KOPT-K1 (cell line): ENCODE data around the gene ADRM1.

Source experiments
- H3K27ac ChIP-seq: fragments of 200-600 bp; sonication (generic); 2 replicates; pipeline ENCODE4 v1.5.1; 2016; ENCODE audit warnings: antibody characterized with exemption, mild to moderate bottlenecking, low read depth, low read length; ENCODE audit not compliant: poor library complexity, severe bottlenecking
- H3K36me3 ChIP-seq: fragments of 200-600 bp; sonication (generic); 2 replicates; pipeline ENCODE4 v1.5.1; 2017; ENCODE audit warnings: antibody characterized with exemption, mild to moderate bottlenecking, low read length, moderate library complexity; ENCODE audit not compliant: insufficient read depth
- H3K9me3 ChIP-seq: fragments of 200-600 bp; sonication (generic); 2 replicates; pipeline ENCODE4 v1.5.1; 2017; ENCODE audit warnings: antibody characterized with exemption, low read length, mild to moderate bottlenecking; ENCODE audit not compliant: insufficient read depth, poor library complexity, severe bottlenecking

ADRM1 gene

DNA sequence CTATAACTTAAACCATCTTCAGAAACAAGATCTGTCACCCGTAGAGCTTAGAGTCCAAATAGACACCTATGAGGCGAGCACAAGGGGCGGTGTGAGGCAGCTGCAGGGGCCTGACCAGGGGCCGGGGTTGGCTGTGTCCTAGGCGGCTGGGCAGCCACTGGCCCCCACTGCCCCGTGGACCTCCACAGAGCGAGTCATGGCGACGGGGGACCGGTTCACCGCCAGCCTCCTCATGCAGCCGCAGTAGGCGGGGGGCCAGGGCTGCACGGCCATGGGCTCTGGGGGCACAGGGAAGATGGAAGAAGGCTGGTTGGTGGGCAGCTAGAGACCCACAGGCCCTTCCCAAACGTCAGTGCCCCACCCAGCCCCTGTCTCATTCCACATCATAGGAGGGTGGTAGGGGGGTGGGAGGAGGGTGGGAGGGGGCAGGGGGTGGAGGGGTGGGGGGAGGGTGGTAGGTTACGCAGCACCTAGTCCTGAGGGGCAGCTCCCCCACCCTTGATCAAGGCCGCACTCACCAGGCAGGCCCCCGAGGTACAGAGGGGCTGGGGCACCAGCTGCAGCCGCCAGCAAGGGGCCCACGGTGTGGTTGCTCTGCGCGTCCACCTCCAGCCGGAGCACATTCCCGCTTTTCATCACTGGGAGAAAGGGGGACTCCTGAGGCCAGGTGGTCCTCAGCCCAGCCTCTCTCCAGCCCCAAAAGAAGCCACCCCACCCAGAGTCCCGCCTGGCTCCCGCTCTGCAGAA is 6.6 kb downstream of the ADRM1 start:
- Histone ChIP-seq H3K36me3 (peaks cover 49% of the 10 kb centered on the region), H3K27ac (no peak overlapping the region), H3K9me3 (no peaks in the 10 kb centered on the region)

DNA sequence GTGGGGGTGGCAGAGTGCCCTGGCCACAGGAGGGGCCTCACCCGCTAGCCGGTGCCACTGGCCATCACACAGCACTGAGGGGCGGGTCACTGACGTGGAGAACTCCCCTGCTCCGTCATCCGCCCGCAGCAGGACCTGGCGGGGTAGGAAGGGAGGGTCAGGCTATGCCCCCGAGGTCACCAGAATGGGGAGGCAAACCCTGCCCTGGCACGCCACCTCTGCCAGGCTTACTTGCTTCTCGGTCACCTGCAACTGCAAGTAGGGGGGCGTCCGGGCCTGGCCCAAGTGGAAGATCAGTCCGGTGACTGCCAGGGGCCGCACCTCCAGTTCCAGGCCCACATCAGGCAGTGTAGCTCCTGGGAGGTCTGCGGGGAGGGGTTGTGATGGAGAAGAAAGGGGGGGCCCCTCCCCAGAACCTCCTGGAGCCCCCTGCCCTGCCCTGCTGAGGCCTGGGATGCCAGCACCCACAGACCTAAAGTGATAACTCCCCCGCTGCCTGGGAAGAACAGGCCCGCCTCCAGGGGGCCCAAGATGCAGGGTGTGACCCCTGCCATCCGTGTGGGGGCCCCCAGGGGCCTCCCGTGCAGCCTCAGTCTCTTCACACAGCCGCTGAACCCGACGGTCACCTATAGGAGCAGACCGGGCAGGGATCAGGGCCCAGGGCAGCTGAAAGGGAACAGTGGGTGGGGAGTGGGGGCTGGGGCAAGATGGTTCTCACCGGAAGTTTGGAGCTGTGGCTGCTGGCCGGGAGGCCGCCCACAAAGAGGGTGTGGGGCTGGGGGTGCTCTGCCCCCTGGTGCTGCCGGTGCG is 7.4 kb downstream of the ADRM1 start:
- Histone ChIP-seq H3K9me3 (no peaks in the 10 kb centered on the region), H3K36me3 (peaks cover 42% of the 10 kb centered on the region), H3K27ac (no peak overlapping the region)

DNA sequence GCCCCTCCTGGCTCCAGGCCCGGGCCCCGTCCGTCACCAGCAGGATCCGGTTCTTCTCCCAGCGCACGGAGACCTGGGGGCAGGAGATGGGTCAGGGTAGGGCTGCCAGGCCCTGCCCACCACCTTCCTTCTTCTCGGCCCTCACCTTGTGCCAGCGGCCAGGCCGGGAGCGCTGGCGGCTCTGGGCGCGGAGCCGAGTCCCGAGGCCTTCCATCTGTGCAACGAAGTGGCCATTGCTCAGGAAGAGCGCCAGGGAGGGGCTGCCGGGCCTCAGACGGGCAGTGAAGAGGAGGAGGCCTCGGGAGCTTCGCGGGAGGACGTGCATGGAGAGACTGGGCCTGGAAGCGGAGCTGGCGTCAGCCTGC is 7.9 kb downstream of the ADRM1 start:
- Histone ChIP-seq H3K9me3 (no peaks in the 10 kb centered on the region), H3K27ac (no peak overlapping the region), H3K36me3 (peaks cover 36% of the 10 kb centered on the region)

DNA sequence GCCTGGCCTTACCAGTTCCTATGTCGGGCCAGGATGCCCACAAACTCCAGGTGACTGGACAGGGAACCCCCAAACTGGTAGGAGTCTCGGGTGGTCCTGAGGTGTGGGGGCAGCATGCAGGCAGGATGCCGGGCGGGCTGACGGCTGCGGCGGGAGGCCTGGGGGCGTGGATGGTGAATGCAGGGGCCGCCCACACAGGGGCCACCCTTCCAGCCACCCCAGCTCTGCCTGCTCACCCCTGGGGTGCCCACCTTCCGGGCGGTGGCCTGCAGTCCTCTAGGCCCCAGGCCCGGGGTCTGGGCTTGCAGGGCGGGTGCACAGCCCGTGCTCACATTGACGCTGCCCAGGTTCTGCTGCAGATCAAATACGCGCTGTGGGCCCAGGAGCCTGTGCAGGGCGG is 8.4 kb downstream of the ADRM1 start:
- Histone ChIP-seq H3K36me3 (peaks cover 32% of the 10 kb centered on the region), H3K27ac (no peak overlapping the region), H3K9me3 (no peaks in the 10 kb centered on the region)

DNA sequence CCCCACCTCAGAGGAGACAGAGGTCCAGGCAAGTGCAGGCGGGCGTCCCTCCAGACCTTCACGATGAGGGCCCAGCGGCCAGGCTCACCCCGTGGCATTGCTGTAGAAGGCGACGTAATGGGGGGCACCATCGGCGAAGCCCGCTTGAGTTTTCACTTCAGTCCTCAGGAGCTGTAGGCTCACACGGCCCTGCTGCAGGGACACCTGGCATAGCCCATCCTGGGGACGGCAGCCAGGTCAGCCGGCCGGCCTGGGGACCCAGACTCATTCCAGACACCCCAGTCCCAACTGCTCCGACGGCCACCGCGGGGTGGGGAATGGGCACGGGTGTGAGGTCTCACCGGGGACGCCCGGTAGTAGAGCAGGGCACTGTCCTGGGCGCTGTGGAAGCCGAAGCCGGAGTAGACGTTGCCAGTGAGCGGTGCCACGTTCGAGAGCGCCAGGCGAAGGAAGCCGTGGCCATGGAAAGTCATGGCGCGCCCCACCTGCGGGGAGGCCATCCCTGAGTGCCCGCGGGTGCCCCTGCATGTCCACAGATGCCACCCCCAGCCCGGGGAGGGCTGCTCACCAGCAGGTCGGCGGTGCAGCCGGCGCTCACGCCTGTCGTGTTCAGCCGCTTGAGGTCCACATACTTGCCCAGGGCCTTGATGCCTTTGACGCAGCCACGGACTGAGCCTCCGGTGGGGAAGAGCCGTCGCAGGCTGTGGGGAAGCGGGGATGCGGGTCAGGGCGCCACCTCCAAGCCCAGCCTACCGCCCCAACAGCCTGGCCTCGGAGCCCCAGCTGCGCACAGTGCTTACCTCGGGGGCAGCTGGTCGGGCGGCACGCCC is 9.2 kb downstream of the ADRM1 start:
- Histone ChIP-seq H3K36me3 (peaks cover 23% of the 10 kb centered on the region), H3K27ac (no peak overlapping the region), H3K9me3 (no peaks in the 10 kb centered on the region)

DNA sequence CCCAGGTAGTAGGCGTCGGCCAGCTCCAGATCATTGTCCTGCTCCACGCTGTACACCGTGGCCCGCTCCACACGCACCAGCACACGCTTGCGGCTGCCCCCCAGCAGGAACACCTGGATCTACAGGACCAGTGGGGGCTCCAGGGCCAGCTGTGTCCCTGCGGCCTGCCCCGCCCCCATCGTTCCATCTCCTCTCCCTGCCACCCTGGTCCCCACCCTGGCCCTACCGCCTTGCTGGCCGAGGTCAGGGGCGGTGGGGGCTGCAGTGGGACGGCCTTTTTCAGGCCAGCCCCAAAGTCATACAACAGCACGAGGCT is 9.8 kb downstream of the ADRM1 start:
- no peaks in the 10 kb centered on the region for H3K9me3 ChIP-seq
- no peak overlapping the region for H3K27ac ChIP-seq
- peaks cover 17% of the 10 kb centered on the region for H3K36me3 ChIP-seq

DNA sequence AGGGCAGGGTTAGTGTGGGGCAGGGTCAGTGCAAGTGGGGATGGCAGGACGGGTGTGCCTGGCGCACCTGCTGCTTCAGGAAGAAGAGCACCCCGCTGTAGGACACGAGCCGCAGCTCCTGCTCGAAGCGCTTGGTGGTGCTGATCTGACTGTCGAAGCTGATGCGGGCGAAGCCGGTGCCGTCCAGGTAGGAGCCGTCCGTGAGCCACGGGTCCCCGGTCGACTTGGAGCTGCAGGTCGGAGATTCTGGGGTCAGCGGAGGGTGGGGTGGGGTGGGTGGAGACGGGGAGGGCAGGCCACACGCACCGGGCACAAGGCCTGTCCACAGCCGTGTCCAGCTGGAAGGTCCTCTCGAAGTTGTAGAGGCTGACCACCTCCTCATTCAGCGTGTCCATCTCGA is 10.2 kb downstream of the ADRM1 start:
- H3K27ac ChIP-seq: no peak overlapping the region
- H3K9me3 ChIP-seq: no peaks in the 10 kb centered on the region
- H3K36me3 ChIP-seq: peaks cover 13% of the 10 kb centered on the region

DNA sequence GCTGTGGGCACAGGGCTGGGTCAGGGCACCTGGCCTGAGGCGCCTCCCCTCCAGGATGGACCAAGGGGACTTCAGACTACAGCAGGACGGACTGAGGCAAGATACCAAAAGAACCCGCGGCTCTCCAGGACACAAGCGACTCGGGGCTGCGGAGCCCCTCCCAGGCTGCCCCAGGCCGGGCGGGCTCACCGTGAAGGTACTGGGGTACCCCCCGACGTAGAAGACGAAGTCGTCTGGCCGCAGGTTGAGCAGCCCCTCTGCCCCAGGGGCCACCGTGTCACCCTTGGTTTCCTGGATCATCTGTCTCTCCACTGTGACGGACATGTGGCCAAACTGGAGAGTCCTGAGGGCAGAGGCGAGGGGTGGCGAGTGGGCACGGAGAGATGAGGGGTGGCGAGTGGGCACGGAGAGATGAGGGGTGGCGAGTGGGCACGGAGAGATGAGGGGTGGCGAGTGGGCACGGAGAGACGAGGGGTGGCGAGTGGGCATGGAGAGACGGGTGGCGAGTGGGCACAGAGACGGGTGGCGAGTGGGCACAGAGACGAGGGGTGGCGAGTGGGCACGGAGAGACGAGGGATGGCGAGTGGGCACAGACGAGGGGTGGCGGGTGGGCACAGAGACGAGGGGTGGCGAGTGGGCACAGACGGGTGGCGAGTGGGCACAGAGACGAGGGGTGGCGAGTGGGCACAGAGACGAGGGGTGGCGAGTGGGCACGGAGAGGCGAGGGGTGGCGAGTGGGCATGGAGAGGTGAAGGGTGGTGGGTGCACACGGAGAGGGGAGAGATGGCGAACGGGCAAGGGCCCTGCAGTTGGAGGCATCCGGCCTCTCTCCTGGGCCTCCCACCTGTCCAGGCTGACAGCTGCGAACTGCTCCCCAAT is 10.9 kb downstream of the ADRM1 start:
- no peak overlapping the region for H3K27ac ChIP-seq
- no peaks in the 10 kb centered on the region for H3K9me3 ChIP-seq
- H3K36me3 ChIP-seq: peaks cover 6% of the 10 kb centered on the region; the same call in 1 of the 2 replicates

DNA sequence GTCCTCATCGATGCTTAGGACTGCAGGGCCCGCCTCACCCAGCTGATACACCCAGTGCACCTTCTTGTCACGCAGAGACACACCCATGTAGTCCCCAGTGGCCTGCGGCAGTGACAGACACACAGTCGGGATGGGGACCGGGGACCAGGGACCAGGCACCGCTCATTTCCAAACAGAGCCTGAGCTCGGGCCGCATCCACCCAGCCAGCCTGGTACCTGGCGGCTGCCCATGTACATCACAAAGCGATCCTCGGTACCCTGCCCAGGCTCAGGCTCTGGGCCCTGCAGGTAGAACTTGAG is 11.5 kb downstream of the ADRM1 start:
- Histone ChIP-seq H3K27ac (no peak overlapping the region), H3K36me3 (peaks cover under 1% of the 10 kb centered on the region; the same call in 1 of the 2 replicates), H3K9me3 (no peaks in the 10 kb centered on the region)

DNA sequence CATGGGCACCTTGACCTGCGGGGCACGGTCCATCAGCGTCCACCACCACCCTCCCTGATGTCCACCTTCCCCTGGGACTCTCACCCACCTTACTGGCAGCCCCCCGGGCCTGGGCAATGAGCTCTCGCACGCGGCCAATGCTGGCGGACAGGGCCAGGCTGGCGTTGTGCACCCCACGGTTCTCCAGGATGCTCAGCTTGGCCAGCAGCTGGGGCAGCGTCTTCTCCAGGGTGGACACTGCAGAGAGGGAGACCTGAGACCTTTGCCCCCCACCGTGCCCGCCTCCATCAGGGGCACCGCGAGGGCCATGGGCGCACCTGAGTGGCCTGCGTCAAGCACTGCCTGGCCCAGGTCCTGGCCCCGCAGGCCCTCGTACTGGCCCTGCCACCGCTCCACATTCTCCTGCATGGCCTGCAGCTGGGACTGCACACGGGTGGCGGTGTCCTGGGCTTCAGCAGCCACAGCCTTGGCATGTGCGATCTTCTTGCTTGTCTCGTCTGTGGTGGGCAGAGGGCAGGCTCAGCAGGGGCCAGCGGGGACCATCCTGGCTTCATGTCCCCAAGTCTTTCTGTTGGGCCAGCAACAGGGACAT is 12.0 kb downstream of the ADRM1 start:
- no peaks in the 10 kb centered on the region for H3K36me3 ChIP-seq
- no peak overlapping the region for H3K27ac ChIP-seq
- no peaks in the 10 kb centered on the region for H3K9me3 ChIP-seq

DNA sequence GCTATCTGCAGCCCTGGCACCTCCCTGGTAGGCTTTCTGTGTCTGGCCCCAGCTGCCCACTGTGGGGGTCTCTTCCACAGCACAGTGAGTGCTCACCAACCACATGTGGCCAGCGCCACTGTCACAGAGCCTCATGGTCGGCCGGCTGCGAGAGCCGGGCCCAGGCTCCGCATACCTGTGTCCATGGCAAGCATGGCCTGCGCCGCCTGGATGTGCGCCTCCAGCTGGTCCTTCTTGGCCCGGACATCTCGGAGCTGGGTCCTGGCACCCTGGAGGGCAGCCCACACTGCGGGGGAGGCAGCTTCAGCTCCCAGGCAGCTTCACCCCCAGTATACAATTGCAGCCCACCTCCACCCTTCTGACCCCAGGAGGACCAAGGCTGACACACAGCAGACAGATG is 13.0 kb downstream of the ADRM1 start:
- no peak overlapping the region for H3K27ac ChIP-seq
- H3K36me3 ChIP-seq: no peaks in the 10 kb centered on the region
- no peaks in the 10 kb centered on the region for H3K9me3 ChIP-seq

DNA sequence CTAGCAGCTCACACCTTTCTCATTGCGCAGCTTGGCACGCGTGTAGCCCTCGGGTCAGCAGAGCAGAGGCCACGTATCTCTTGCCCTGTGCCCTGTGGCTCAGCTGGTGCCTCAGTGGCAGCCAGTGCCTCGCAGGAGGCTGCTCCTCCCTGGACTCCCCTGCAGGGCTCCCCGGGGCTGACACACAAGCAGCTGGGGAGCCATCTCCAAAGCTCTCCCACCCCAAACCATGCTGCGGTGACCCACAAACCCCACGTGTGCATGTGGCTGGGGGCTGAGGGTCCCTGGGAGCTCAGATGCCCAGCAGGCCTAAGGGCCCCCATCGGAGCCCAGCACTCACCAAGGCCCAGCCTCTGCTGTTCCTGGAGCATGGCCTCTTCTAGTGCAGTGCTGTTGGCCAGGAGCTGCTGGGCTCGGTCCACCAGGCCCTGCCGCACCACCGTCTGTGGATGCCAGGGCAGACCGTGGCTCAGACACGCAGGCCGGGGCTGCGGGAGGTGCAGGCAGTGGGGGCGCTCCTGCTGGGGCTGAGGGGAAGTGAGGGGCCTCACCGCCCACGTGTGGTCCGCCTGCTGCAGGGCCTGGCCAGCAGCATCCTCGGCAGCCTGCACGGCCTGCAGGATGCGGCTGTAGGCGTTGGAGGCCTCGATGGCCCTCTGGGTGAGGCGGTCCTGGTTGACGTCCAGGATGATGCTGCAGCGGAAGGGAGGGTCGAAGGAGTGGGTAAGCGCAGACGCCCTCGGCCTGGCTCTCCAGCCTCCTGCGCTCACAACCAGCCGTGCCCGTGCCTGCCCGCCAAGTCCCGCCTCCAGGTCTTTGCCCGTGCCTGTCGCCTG is 13.8 kb downstream of the ADRM1 start:
- no peaks in the 10 kb centered on the region for H3K9me3 ChIP-seq
- no peaks in the 10 kb centered on the region for H3K36me3 ChIP-seq
- no peak overlapping the region for H3K27ac ChIP-seq

DNA sequence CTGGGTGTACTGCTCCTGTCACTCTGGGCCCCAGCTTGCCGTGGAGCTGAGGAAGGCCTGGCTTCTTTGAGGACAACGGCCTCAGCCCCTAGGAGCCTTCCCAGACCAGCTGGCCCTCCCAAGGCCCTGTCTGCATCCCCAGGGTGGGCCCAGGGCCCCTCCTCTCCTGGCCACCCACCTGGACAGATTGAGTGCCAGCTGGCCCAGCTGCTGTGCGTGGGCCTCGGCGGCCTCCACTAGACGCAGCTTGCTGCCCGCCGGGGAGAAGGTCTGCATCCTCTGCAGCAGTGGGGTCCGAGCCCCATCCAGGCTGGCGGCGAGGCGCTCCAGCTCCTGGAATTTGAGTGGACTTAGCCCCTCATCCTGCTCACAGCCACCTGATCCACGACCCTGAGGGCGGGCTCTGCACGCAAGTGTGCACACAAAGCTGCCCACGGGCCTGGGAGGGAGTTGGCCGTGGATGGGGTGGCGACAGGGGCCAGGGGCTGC is 14.4 kb downstream of the ADRM1 start:
- no peaks in the 10 kb centered on the region for H3K36me3 ChIP-seq
- no peak overlapping the region for H3K27ac ChIP-seq

More for the DNA sequence above, 14.4 kb downstream of the ADRM1 start:
- H3K9me3 ChIP-seq: no peaks in the 10 kb centered on the region
